H9 (cell line): Measurements from ENCODE around the gene SDC4. TPM values are rescaled to one million over a fixed set of nuclear protein-coding genes. Genes with fewer than 3 reads are reported as not detected.

Experiments used
- DNase-seq: peaks from one replicate; pipeline ENCODE4 v3.0.0-alpha.2; 2017
- H2AFZ ChIP-seq: one replicate; pipeline ENCODE4 v1.6.1; 2013; ENCODE audit warnings: mild to moderate bottlenecking, low read length, control low read depth, moderate library complexity
- H2AK5ac ChIP-seq: 2 replicates; pipeline ENCODE4 v1.6.1; 2013; ENCODE audit warnings: low read length, control low read depth, mixed read lengths; ENCODE audit not compliant: insufficient read length
- H2BK120ac ChIP-seq: one replicate; pipeline ENCODE4 v1.6.1; 2013; ENCODE audit warnings: low read depth, mild to moderate bottlenecking, low read length, control low read depth, inconsistent platforms; ENCODE audit not compliant: poor library complexity, severe bottlenecking
- H2BK12ac ChIP-seq: 2 replicates; pipeline ENCODE4 v1.6.1; 2013; ENCODE audit warnings: low read length, control low read depth, mixed read lengths, low read depth; ENCODE audit not compliant: insufficient read length
- H2BK15ac ChIP-seq: 2 replicates; pipeline ENCODE4 v1.6.1; 2013; ENCODE audit warnings: low read depth, low read length, control low read depth
- H2BK20ac ChIP-seq: one replicate; pipeline ENCODE4 v1.6.1; 2013; ENCODE audit warnings: low read depth, mild to moderate bottlenecking, low read length, control low read depth, inconsistent platforms; ENCODE audit not compliant: poor library complexity, severe bottlenecking
- H2BK5ac ChIP-seq: 2 replicates; pipeline ENCODE4 v1.6.1; 2013; ENCODE audit warnings: low read length, control low read depth, mixed read lengths; ENCODE audit not compliant: insufficient read length
- H3K14ac ChIP-seq: 2 replicates; pipeline ENCODE4 v1.6.1; 2013; ENCODE audit warnings: low read length, control low read depth; ENCODE audit not compliant: insufficient read depth
- H3K18ac ChIP-seq: 2 replicates; pipeline ENCODE4 v1.6.1; 2013; ENCODE audit warnings: low read depth, mild to moderate bottlenecking, mixed read lengths, low read length, control low read depth; ENCODE audit not compliant: insufficient read length
- H3K23ac ChIP-seq: 2 replicates; pipeline ENCODE4 v1.6.1; 2013; ENCODE audit warnings: low read length, control low read depth, mixed read lengths, low read depth; ENCODE audit not compliant: insufficient read length
- H3K23me2 ChIP-seq: 2 replicates; pipeline ENCODE4 v1.6.1; 2013; ENCODE audit warnings: low read depth, mild to moderate bottlenecking, mixed read lengths, low read length, control low read depth; ENCODE audit not compliant: insufficient read length, poor library complexity, severe bottlenecking
- H3K27ac ChIP-seq: 2 replicates; pipeline ENCODE4 v1.5.1; 2013; ENCODE audit warnings: low read length, control low read depth, mixed read lengths, low read depth; ENCODE audit not compliant: insufficient read length
- H3K27me3 ChIP-seq: 2 replicates; pipeline ENCODE4 v1.6.1; 2013; ENCODE audit warnings: low read length, control low read depth, inconsistent platforms; ENCODE audit not compliant: insufficient read depth
- H3K4ac ChIP-seq: 2 replicates; pipeline ENCODE4 v1.6.1; 2013; ENCODE audit warnings: low read depth, mild to moderate bottlenecking, control low read depth, inconsistent platforms, low read length, moderate library complexity
- H3K4me1 ChIP-seq: 2 replicates; pipeline ENCODE4 v1.6.1; 2013; ENCODE audit warnings: low read length, control low read depth, inconsistent platforms; ENCODE audit not compliant: insufficient read depth
- H3K4me2 ChIP-seq: 2 replicates; pipeline ENCODE4 v1.6.1; 2013; ENCODE audit warnings: low read length, control low read depth, mixed read lengths; ENCODE audit not compliant: insufficient read length, insufficient read depth
- H3K56ac ChIP-seq: 2 replicates; pipeline ENCODE4 v1.6.1; 2013; ENCODE audit warnings: low read depth, mild to moderate bottlenecking, mixed read lengths, low read length, control low read depth; ENCODE audit not compliant: insufficient read length
- H3K79me1 ChIP-seq: 2 replicates; pipeline ENCODE4 v1.6.1; 2013; ENCODE audit warnings: low read depth, mild to moderate bottlenecking, moderate library complexity, low read length, control low read depth, inconsistent platforms; ENCODE audit not compliant: insufficient read depth, poor library complexity, severe bottlenecking
- H3K79me2 ChIP-seq: 2 replicates; pipeline ENCODE4 v1.6.1; 2013; ENCODE audit warnings: low read length, control low read depth, inconsistent platforms; ENCODE audit not compliant: insufficient read depth
- H3K9ac ChIP-seq: 2 replicates; pipeline ENCODE4 v1.6.1; 2013; ENCODE audit warnings: low read length, control low read depth, mixed read lengths; ENCODE audit not compliant: insufficient read length; ENCODE audit errors: extremely low read depth
- H3K9me3 ChIP-seq: one replicate; pipeline ENCODE4 v1.6.1; 2013; ENCODE audit warnings: low read depth, low read length, inconsistent platforms; ENCODE audit not compliant: control insufficient read depth
- H3T11ph ChIP-seq: one replicate; pipeline ENCODE4 v1.6.1; 2013; ENCODE audit warnings: mild to moderate bottlenecking, low read length, control low read depth, inconsistent platforms
- H4K20me1 ChIP-seq: one replicate; pipeline ENCODE4 v1.6.1; 2013; ENCODE audit not compliant: control insufficient read depth, insufficient read length, insufficient read depth
- H4K5ac ChIP-seq: 2 replicates; pipeline ENCODE4 v1.6.1; 2013; ENCODE audit warnings: low read depth, mild to moderate bottlenecking, mixed read lengths, low read length, control low read depth; ENCODE audit not compliant: insufficient read length
- H4K8ac ChIP-seq: replicated peaks from 2 replicates; pipeline ENCODE4 v1.6.1; 2013; ENCODE audit warnings: low read length, control low read depth, mixed read lengths, low read depth; ENCODE audit not compliant: insufficient read length
- H4K91ac ChIP-seq: 2 replicates; pipeline ENCODE4 v1.6.1; 2013; ENCODE audit warnings: low read depth, mild to moderate bottlenecking, moderate library complexity, mixed read lengths, low read length, control low read depth; ENCODE audit not compliant: insufficient read length
- H3K27ac Mint-ChIP-seq, 3 experiments: 2 replicates in 2 of 3; 3 replicates in 1 of 3; pipeline ENCODE4 v1.8.0; 2020 to 2021; ENCODE audit warnings: mixed read lengths in 3 of 3, mild to moderate bottlenecking in 1 of 3, moderate library complexity in 1 of 3
- H3K27me3 Mint-ChIP-seq: 2 replicates; pipeline ENCODE4 v1.8.0; 2021; ENCODE audit warnings: low read depth, mild to moderate bottlenecking, moderate library complexity, mixed read lengths
- H3K36me3 Mint-ChIP-seq, 3 experiments: 2 replicates in 2 of 3; 3 replicates in 1 of 3; pipeline ENCODE4 v1.8.0; 2020 to 2021; ENCODE audit warnings: low read depth in 3 of 3, mixed read lengths in 3 of 3; ENCODE audit not compliant: insufficient read depth in 1 of 3
- H3K4me1 Mint-ChIP-seq, 2 experiments: 2 replicates each; pipeline ENCODE4 v1.8.0; 2020; ENCODE audit warnings: mixed read lengths in 2 of 2
- H3K4me3 Mint-ChIP-seq, 2 experiments: 2 replicates in 1 of 2; 3 replicates in 1 of 2; pipeline ENCODE4 v1.8.0; 2020 to 2021; ENCODE audit warnings: mild to moderate bottlenecking in 2 of 2, mixed read lengths in 2 of 2, moderate library complexity in 1 of 2
- H3K9me3 Mint-ChIP-seq, 2 experiments: 2 replicates in 1 of 2; 3 replicates in 1 of 2; pipeline ENCODE4 v1.8.0; 2020; ENCODE audit warnings: mild to moderate bottlenecking in 2 of 2, mixed read lengths in 2 of 2, moderate library complexity in 1 of 2
- CTCF ChIP-seq: fragments of 200-600 bp; sonication (generic); conservative IDR thresholded peaks from 3 replicates; pipeline ENCODE4 v1.8.0; 2021; ENCODE audit warnings: antibody characterized with exemption, mild to moderate bottlenecking
- WGBS: extraction: QIAGEN DNeasy Blood & Tissue Kit; methylation state at CpG from one replicate; pipeline ENCODE4 v1.1.7; 2013; ENCODE audit warnings: missing lambda C conversion rate, low lambda C conversion rate, mixed read lengths; ENCODE audit not compliant: insufficient read length; ENCODE audit errors: extremely low coverage; 5-methylcytosine and 5-hydroxymethylcytosine counted together
- total RNA-seq: library from RNA; stranded (reverse); gene quantifications from 2 replicates; pipeline ENCODE4 v1.2.1, GENCODE V29; 2021

SDC4 gene
- total RNA-seq, 1 experiment from 2014 or later: 50.7 TPM

GRCh38 chr20:45377269-45377668 lies 29.0 kb upstream of the SDC4 start:
- no peak overlapping the region for H3T11ph ChIP-seq
- H3K4me1 Mint-ChIP-seq: peaks cover 17 to 24% of the 10 kb centered on the region in 2 experiments
- H4K8ac ChIP-seq: no peak overlapping the region
- H3K4me3 Mint-ChIP-seq: no peak overlapping the region
- H3K36me3 Mint-ChIP-seq: no peaks in the 10 kb centered on the region; a peak in 1 of 7 replicates
- H3K4me2 ChIP-seq: no peak overlapping the region
- no peaks in the 10 kb centered on the region for H3K9me3 ChIP-seq
- H3K27ac Mint-ChIP-seq: no peak overlapping the region
- H2BK120ac ChIP-seq: no peak overlapping the region
- H3K4me1 ChIP-seq: no peaks in the 10 kb centered on the region
- no peak overlapping the region for H3K27ac ChIP-seq
- H3K18ac ChIP-seq: no peak overlapping the region
- H3K14ac ChIP-seq: no peak overlapping the region
- no peak overlapping the region for H3K56ac ChIP-seq
- no peak for TF ChIP-seq CTCF
- H3K27me3 ChIP-seq: peaks cover 2% of the 10 kb centered on the region; the same call in 1 of the 2 replicates
- H2BK12ac ChIP-seq: no peak overlapping the region
- no peak overlapping the region for H2BK20ac ChIP-seq
- H3K27me3 Mint-ChIP-seq: peaks cover 16% of the 10 kb centered on the region
- no peak overlapping the region for H3K9ac ChIP-seq
- no peak overlapping the region for H3K23ac ChIP-seq
- no peak overlapping the region for H2AK5ac ChIP-seq
- no peaks in the 10 kb centered on the region for H3K79me2 ChIP-seq
- no peak for DNase-seq
- H2AFZ ChIP-seq: no peak overlapping the region
- H3K23me2 ChIP-seq: peaks cover 11% of the 10 kb centered on the region
- no peaks in the 10 kb centered on the region for H3K79me1 ChIP-seq
- H3K4ac ChIP-seq: no peak overlapping the region
- H3K9me3 Mint-ChIP-seq: no peaks in the 10 kb centered on the region
- H2BK15ac ChIP-seq: no peak overlapping the region
- WGBS: no CpG with 5 or more reads among the region's 11 CpGs
- no peak overlapping the region for H2BK5ac ChIP-seq
- no peak overlapping the region for H4K5ac ChIP-seq
- H4K20me1 ChIP-seq: no peaks in the 10 kb centered on the region
- H4K91ac ChIP-seq: no peak overlapping the region
